Stimulated activated CD8-positive, alpha-beta memory T cell treated with anti-CD3 and anti-CD28 coated beads, Interleukin-7, amount 100 ng/mL, for 1 hour (primary cell): ENCODE measurements around the gene OLFML3.

Experiments used
- DNase-seq, 2 donors: peaks; one replicate each; pipeline ENCODE4 v3.0.0-alpha.2; 2020; ENCODE audit warnings: low read depth in 2 of 2

OLFML3 gene, protein sequence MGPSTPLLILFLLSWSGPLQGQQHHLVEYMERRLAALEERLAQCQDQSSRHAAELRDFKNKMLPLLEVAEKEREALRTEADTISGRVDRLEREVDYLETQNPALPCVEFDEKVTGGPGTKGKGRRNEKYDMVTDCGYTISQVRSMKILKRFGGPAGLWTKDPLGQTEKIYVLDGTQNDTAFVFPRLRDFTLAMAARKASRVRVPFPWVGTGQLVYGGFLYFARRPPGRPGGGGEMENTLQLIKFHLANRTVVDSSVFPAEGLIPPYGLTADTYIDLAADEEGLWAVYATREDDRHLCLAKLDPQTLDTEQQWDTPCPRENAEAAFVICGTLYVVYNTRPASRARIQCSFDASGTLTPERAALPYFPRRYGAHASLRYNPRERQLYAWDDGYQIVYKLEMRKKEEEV

DNA sequence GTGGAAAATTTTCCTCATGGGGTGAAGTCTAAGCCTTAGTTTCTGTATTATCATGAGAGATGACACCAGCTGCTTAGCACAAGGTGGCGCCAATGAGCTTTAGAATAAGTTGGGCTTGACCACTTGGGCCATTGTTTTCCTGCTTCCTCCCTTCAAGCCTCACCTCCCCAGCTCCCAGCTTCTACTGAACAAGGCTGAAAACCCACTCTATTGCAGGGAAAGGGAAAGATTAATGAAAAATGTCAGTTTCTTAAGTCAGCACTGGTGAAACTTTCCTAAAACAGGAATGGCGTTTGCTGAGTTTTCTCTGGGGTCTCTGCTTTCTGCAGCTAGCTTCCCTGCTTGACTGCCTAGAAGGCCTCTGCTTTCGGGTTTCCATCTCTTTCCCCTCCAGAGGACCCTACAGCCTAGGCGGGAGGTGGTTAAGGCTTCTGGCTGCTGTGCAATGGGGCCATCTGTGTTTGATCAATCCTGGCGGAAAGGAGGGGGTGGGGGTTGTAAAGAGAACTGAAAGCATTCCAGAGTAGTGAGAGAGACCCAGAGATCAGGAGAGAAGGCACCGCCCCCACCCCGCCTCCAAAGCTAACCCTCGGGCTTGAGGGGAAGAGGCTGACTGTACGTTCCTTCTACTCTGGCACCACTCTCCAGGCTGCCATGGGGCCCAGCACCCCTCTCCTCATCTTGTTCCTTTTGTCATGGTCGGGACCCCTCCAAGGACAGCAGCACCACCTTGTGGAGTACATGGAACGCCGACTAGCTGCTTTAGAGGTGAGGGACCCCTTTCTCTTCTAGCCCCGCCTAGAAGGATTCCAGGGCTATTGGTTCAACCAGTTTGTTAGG lies at the start of gene OLFML3:
TSS of gene OLFML3 (plus strand) at position 612 of the 840 bp plus-strand sequence. CDS start at position 655, 43 bp downstream.
- DNase-seq = no peak

- DNase-seq = peak; percentile 36 to 39
These were observed 49.4 kb upstream of the OLFML3 start for GRCh38 chr1:113929750-113930498.

DNA sequence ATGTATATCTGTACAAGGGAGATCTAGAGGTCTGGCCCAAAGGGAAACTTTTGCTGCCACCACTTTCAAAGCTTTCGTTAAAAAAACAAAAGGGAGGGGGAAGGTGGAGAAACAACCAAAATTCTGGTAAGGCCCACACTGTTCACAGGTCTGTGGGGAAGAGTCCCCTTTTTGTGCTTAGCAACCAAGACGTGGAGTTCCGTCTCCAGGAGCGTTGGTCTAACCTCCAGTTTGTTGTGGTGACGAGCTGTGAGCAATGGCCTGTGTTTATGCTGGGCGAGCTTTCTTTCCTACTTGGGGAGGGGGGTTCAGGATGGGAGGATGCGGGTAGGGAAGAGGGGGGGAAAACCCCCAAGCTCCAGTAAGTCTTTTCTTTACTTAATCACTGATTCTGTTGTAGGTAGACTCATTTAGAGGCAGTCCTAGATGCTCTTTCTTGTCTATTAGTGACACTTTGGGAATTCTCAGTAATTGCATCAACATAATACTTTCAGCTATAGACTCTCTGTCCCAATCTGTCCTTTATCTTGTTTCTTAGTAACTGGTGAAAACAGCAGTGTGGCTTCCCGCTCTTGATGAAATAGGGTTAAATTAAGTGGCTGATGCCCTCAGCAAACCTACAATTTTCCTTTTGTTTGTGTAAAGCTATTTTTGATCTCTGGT lies 48.6 kb upstream of the OLFML3 start:
- DNase-seq = peak; percentile 42 to 46

- no peak for DNase-seq
These were observed 47.8 kb upstream of the OLFML3 start for GRCh38 chr1:113931451-113931851.

- no peak for DNase-seq
These were observed 45.3 kb upstream of the OLFML3 start for GRCh38 chr1:113934006-113934405.

- DNase-seq = no peak
These were observed 44.7 kb upstream of the OLFML3 start for GRCh38 chr1:113934511-113935055.

DNA sequence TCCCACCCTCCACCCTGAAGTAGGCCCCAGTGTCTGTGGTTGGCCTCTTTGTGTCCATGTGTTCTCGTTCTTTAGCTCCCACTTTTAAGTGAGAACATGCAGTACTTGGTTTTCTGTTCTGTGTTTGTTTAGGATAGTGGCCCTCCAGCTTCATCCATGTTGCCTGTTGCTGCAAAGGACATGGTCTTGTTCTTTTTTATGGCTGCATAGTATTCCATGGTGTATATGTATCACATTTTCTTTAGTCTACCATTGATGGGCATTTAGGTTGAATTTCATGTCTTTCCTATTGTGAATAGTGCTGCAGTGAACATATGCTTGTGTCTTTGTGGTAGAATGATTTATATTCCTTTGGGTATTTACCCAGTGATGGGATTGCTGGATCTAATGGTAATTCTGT lies 44.1 kb upstream of the OLFML3 start:
- no peak for DNase-seq

GRCh38 chr1:113935970-113936369 lies 43.3 kb upstream of the OLFML3 start:
- no peak for DNase-seq

DNA sequence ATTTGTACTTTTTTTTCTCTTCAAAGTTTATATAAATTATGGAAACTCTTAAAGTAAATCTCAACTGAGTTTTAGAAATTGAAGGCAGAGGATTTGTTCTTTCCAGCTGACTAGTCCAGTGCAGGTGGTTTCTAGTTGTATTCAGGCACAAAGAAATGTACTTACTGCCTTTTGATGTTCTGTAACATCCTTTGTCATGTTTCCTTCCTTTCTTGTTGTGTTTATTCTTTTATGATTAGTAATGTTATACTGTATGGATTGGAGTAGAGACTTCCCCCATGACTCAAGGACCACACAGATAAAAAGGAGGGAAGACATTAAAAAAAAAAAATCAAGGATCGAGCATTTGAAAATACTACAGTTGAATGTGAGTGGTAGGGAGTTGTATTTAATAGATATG lies 42.1 kb upstream of the OLFML3 start:
- DNase-seq = no peak

DNA sequence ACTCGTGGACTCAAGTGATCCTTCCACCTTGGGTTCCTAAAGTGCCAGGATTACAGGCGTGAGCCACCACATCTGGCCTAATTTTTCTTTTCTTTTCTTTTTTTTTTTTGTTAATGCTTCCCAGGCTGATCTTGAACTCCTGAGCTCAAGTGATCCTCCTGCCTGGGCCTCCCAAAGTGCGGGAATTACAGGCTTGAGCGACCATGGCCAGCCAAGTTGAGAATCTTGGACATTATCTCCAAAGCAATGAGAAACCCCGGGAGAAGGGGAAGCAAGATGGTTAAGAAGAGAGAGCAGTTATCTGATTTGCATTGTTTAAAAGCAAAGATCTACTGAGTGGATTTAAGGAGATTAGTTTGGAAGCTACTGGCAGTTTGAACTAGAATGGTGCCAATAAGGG lies 41.1 kb upstream of the OLFML3 start:
- DNase-seq = no peak

GRCh38 chr1:113940365-113941244 lies 38.7 kb upstream of the OLFML3 start:
- DNase-seq = peak in 1 of 2 donors; percentile 19

DNA sequence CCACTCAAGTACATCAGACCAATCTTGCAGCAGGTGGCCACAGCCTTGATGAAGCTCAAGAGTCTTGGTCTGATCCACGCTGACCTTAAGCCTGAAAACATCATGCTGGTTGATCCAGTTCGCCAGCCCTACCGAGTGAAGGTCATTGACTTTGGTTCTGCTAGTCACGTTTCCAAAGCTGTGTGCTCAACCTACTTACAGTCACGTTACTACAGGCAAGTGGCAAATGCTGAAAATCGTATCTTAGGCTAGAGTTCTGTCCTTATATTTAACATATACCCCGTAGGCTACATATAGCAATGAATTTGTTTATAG lies 38.1 kb upstream of the OLFML3 start:
- DNase-seq = no peak

GRCh38 chr1:113942527-113942926 lies 36.7 kb upstream of the OLFML3 start:
- DNase-seq = no peak

GRCh38 chr1:113943028-113943811 lies 36.1 kb upstream of the OLFML3 start:
- no peak for DNase-seq

- DNase-seq = no peak
These were observed 33.9 kb upstream of the OLFML3 start for GRCh38 chr1:113945329-113945728.

GRCh38 chr1:113946112-113946511 lies 33.2 kb upstream of the OLFML3 start:
- DNase-seq = no peak

- DNase-seq = no peak
These were observed 32.4 kb upstream of the OLFML3 start for GRCh38 chr1:113946678-113947387.

DNA sequence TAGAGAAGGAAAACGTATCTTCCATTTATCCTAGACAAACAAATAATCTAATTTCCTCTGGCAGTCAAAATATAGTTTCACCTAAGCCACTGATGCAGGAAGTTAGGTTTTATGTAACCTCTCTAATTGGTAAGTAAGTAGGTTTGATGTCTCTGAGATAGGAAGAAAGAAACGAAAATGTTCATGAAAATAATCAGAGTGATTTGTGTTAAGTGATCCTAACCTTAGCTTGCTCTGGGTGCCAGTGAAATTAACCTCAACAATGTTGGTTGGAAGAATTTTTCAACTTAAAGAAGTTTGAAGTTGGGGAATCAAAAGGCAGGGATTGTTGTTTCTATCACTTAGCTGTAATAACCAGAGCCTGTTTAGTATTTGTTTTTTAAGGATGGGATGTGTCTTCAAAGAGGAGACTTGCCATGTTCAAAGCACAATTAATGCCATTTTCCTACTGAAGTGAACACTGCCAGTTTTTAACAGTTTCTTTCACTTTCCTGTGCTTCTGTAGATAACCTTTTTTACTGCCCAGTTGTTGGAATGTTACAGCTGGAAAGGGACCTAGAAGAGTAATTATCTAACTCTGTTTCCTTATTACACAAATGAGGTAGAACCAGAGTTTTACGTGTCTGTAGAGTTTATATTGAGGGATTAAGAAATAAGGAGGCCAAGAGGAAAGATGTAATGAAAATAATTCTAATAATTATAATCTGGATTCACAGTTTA lies 31.7 kb upstream of the OLFML3 start:
- DNase-seq = no peak
